HG03103 (cell line): ENCODE measurements around the gene THRB.

Experiments used
- ATAC-seq: cut with Tn5 transposase; IDR thresholded peaks from one replicate; pipeline ENCODE4 v1.9.1; 2021; ENCODE audit warnings: low read depth; ENCODE audit not compliant: unreplicated experiment

THRB gene

GRCh38 chr3:24318677-24319287, 175.9 kb downstream of the THRB start:
- ATAC-seq: no peak

- no peak for ATAC-seq
Measured at GRCh38 chr3:24316887-24317383, 177.7 kb downstream of the THRB start.

DNA sequence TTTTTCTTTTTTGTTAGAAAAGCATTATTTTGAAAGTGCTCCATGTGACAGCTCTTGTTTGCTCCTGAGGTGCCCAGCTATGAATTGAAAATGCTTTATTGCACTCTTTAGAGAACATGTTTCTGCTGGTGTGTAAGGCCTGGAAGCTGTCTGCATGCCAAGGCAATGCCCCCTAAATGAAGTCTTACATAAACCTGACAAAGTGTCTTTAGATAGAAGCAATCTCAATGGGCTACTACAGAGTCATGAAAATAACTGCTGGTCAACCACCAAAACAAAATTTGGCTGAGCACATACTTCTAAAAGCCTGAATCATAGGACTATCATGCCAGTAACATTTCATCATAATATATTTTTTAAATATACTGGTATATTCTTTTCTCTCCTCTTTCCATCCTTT, 178.7 kb downstream of the THRB start:
- no peak for ATAC-seq

DNA sequence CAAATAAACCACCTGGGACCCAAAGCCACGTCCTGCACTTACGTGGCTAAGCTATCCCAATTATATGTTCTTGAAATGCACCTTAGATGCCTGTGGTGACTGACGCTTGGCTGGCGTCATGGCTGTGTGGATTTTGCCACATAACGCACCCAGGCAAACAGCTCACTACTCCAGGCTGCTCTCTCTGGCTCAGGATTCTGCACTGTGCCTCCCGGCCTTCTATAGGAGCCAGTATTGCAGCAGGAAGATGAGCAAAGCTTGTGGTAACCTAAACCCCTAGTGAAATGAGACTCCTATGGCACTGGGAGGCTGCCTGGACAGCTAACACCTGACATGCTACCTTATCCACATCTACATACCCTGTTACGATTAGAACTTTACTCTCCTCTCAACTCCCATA, 179.3 kb downstream of the THRB start:
- ATAC-seq: no peak

- ATAC-seq: no peak
Measured at GRCh38 chr3:24311881-24312280, 182.8 kb downstream of the THRB start.

- no peak for ATAC-seq
Measured at GRCh38 chr3:24310887-24311286, 183.8 kb downstream of the THRB start.

- ATAC-seq: no peak
Measured at GRCh38 chr3:24306518-24306917, 188.1 kb downstream of the THRB start.

DNA sequence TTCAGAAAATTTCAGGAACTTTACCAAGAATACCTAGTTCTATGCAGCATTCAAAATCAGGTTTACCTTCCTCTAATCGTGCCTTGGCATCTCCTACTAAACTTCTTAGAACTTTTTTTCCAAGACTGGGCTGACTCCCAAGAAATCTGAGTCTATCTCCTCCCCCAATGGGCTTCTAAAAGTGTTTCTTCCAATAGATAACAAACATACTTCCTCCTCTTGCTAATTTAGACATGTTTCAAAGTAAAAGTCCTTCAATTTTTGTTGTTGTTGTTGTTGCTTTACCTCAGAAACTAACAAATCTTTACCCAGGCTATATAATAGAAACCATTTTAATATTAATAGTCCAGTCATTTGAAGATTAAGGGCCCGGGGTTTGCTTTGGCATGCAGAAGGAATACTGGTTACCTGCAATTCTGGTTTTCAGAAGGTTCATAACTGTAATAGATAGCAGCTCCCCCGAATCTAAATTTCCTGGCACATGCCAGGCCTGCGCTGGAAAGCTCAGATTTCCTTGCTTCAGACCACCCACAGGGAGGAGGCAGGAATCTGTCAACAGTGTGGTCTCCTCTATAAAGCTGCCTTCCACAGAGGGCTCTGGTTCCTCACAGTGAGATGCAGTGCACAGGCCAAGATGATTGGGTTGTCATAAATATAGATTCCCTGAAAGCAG, 188.7 kb downstream of the THRB start:
- ATAC-seq: no peak

DNA sequence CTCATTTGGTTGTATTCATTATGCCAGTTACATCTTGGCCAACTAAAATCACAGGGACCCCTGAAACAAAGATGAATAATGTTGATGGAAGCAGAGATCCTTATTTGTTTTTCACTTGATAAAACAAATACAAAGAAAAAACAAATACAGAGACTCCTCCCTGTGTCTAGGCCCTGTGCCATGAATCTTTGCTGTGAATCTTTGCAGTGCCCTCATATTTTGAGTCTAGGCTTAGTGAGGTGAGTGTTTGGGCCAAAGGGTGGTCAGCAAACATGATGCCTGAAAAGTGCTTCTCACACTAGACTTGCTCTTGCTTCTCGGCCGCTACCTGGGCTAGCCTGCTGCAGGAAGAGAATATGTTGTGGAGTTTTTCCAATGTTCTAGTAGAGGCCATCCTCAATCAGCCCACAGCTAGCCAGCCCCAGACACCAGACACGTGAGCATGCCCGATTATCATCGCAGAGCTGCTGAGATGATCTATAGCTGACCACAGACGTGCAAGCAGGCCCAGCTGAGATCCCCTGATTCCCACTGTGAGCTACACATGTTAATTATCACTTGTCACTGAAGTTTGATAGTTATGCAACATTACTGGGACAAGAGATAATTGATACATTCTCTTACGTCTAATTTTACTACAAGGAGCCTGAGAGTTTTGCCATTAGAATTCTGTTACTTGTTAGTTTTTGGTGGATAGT, 191.4 kb downstream of the THRB start:
- no peak for ATAC-seq

- ATAC-seq: no peak
Measured at GRCh38 chr3:24302396-24302795, 192.3 kb downstream of the THRB start.

DNA sequence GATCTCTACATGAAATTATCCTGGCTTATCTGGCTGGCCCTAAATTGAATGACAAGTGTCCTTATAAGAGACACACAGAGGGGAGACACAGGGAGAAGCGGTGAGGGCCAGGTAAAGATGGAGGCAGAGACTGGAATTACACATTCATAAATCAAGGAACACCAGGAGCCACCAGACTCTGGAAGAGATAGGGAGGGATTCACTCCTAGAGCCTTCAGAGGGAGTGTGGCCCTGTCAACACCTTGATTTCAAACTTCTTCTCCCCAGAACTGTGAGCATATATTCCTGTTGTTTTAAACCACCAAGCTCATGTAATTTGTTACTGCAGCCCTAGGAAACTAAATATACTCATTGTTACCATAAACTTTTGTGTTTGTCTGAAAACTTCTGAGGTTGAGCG, 193.7 kb downstream of the THRB start:
- no peak for ATAC-seq

- no peak for ATAC-seq
Measured at GRCh38 chr3:24299806-24300626, 194.6 kb downstream of the THRB start.

- ATAC-seq: no peak
Measured at GRCh38 chr3:24299246-24299805, 195.3 kb downstream of the THRB start.

DNA sequence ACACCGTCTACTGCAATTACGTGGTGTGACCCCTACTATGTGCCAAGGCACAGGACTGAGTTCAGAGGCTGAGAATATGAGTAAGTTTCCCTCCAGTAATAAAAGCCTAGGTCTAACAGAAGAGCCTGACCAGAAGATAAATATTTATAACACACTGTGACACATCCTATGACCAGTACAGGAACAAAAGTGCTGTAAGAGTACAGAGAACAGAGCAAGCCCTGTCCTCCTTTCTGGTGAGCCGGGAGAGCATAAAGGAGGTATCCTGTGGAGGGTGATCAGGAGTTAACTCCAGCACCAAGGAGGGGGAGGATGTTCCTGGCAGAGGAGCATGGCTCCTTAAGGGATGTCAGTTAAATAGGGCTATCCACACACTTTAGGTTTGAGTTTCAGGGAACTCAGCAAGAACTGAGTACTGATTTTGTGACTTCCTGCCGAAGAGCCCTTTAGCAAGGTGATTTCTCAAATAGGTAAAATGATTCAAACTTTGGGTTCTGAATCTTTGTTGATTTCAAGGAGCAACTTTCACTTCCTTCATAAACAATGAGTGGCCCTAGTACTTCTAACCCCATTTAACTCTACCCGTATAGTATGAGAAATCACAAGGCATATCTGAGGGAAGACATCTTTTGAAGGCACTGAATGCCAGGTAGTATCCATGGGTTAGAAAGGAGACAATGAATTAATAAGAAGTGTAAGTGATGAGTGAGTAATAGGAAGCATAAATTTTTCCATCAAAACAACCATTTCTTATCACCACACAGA, 198.0 kb downstream of the THRB start:
- no peak for ATAC-seq

DNA sequence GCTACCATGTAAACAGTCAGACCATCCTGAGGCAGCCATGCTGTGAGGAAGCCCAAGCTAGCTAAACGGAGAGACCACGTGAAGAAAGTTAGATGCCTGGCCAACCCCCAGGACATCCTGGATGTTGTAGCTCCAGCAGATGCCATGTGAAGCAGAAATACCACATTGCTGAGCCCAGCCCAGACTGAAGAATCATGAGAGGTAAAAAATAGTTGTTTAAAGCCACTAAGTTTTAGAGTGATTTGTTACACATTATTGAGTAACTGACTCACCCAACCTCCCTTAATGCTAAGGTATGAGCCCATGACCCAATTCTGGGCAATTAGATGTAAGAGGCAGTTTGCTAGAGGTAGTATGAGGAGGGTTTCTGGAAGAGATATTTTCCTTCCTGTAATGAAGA, 200.5 kb downstream of the THRB start:
- ATAC-seq: no peak

GRCh38 chr3:24291646-24292045, 203.0 kb downstream of the THRB start:
- ATAC-seq: no peak

GRCh38 chr3:24290596-24290995, 204.1 kb downstream of the THRB start:
- no peak for ATAC-seq

DNA sequence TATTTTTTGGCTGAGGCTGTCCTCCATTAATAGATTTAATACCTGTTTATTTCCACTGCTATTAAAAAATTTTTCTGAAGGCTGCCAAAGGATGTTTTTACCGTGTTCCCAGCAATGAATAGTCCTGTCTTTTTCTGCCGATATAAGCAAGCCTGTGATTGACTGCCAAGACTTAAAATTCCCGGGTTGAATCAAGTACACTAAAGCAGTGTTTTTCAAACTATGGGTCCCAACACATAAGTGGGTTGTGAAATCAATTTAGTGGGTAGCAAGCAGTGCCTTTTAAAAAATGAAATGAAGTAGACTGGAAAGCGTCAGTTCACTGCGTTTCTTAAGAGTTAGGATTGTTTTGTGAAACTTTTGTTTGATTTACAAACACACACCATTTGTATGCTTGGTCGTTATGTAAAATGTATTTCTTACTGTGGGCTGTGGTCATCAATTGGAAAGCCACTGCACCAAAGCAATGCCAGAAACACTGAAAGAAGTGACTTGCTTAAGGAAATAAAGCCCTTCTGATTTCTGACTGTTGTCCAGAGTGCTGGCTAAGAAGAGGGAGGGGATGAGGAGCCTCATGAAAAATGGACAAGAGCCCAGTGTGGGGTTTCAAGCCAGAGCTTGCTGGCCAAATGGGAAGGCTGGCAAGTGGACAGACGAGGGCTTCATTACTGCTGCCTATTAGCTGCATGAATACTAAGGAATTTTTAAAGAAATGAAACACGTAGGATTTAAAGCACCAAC, 206.0 kb downstream of the THRB start:
- no peak for ATAC-seq

DNA sequence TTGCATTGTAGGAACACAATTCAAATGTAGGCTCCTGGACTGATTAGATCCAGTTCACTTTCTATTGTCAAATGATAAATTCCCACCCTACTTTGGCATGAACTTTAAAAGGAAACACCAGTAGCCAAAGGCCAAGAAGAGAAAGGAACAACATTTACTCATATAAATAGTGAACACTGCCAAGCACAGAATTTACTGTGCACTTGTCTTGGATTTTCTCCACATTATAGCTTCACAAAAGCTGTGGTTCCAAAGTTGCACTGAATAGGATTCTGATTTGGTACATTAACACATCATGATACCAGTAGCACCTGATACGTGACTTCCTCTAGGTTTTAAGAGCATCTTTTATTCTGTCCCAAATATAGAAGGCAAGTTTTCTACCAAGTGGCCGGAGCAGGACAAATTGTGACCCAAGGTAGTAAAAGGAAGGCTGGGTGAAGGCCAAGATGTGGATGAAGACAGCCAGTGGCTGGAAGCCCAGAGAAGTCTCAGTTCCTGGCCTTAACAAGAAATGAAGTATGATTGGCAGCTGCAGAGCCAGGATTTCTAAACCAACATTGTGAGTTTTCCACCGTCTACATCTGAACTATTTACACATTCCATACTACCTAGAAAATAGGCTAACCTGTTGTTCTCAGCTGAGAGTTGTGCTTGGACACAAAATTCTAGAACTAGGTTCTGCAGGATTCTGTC, 206.7 kb downstream of the THRB start:
- ATAC-seq: no peak
